ENCODE measurements around the gene HMGN1.
"Not testable (repeated sequence)": the region's sequence is repeated elsewhere in the genome, so short reads cannot be mapped to it uniquely, and the experiment has no call there.

Gene HMGN1

GRCh38 chr21:39381009-39381408 lies 32.1 kb upstream of the HMGN1 start:
- DNase-seq (ENCODE audit: low spot score) = no peak
- in situ Hi-C loops (cut with MboI; ENCODE audit: low pct_unique_long_range_greater_than_20kb, low sequenced_read_pairs, unreplicated experiment) = loop anchor here (25.0 kb wide), 1 partner anchor 194 kb away; the partner anchor contains the start of gene PSMG1

GRCh38 chr21:39379986-39380891 lies 31.4 kb upstream of the HMGN1 start:
- in situ Hi-C loops (cut with MboI; ENCODE audit: low pct_unique_long_range_greater_than_20kb, low sequenced_read_pairs, unreplicated experiment) = loop anchor here (25.0 kb wide), 1 partner anchor 193 kb away; the partner anchor contains the start of gene PSMG1
- no peak for TF ChIP-seq CTCF (IDR thresholded peaks at IDR 0.05; ENCODE audit: extremely low read depth, insufficient read depth, missing control alignments)

More at GRCh38 chr21:39381009-39381408, 32.1 kb upstream of the HMGN1 start:
- TF ChIP-seq CTCF (IDR thresholded peaks at IDR 0.05; ENCODE audit: extremely low read depth, insufficient read depth, missing control alignments) = no peak

DNA sequence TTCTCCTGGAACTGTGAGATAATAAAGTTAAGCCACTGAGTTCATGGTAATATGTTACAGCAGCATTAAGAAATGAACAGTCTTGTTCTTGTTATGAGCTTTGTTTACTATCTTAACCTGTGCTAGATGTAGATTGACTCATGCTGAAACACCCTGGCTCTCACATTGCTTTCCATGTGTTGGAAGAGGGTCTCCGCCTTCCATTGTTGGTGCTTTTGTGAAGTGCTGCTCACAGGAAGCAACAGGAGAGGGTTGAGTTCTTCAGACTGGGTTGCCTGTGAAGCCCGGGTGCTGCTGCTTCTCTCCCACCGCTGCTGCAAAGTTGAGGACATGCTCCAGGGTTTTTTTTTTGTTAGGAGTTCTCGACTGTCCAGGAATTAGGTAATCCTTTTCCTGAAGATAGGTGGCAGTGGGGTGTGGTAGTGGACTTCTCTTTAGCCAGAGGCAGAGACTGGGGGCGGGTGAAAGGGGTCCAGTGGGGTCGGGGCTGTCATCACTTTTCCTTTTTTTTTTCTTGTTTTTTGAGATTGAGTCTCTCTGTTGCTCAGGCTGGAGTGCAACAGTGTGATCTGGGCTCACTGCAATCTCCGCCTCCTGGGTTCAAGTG lies 28.7 kb upstream of the HMGN1 start:
- no peak for DNase-seq (ENCODE audit: low spot score)
- TF ChIP-seq CTCF (IDR thresholded peaks at IDR 0.05; ENCODE audit: extremely low read depth, insufficient read depth, missing control alignments) = no peak
- in situ Hi-C loops (cut with MboI; ENCODE audit: low pct_unique_long_range_greater_than_20kb, low sequenced_read_pairs, unreplicated experiment) = loop anchor here (25.0 kb wide), 1 partner anchor 190 kb away; the partner anchor contains the start of gene PSMG1

More at GRCh38 chr21:39379986-39380891, 31.4 kb upstream of the HMGN1 start:
- peak; percentile 92 for DNase-seq (ENCODE audit: low spot score)

DNA sequence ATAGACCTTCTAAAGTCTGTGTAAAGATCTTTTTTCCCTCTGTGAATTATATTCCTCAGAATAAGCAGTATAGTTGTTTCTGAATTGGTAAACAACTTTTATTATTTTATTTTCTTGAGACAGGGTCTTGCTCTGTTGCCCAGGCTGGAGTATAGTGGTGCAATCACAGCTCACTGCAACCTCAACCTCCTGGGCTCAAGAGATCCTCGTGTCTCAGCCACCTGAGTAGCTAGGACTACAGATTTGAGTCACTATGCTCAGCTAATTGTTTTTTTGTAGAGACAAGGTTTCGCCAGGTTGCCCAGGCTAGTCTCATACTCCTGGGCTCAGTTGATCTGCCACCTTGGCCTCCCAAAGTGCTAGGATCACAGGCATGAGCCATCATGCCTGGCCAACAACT lies 26.6 kb upstream of the HMGN1 start:
- no peak for TF ChIP-seq CTCF (IDR thresholded peaks at IDR 0.05; ENCODE audit: extremely low read depth, insufficient read depth, missing control alignments)
- in situ Hi-C loops (cut with MboI; ENCODE audit: low pct_unique_long_range_greater_than_20kb, low sequenced_read_pairs, unreplicated experiment) = loop anchor here (25.0 kb wide), 1 partner anchor 188 kb away; the partner anchor contains the start of gene PSMG1
- no peak for DNase-seq (ENCODE audit: low spot score)

- TF ChIP-seq CTCF (IDR thresholded peaks at IDR 0.05; ENCODE audit: extremely low read depth, insufficient read depth, missing control alignments) = no peak
- in situ Hi-C loops (cut with MboI; ENCODE audit: low pct_unique_long_range_greater_than_20kb, low sequenced_read_pairs, unreplicated experiment) = no loop called here
- DNase-seq (ENCODE audit: low spot score) = no peak
Measured at GRCh38 chr21:39374046-39374445, 25.2 kb upstream of the HMGN1 start.

GRCh38 chr21:39373634-39374033 lies 24.7 kb upstream of the HMGN1 start:
- in situ Hi-C loops (cut with MboI; ENCODE audit: low pct_unique_long_range_greater_than_20kb, low sequenced_read_pairs, unreplicated experiment) = no loop called here
- TF ChIP-seq CTCF (IDR thresholded peaks at IDR 0.05; ENCODE audit: extremely low read depth, insufficient read depth, missing control alignments) = peak; percentile 24
- DNase-seq (ENCODE audit: low spot score) = no peak

- DNase-seq (ENCODE audit: low spot score) = not testable (repeated sequence)
Measured at GRCh38 chr21:39369896-39370288, 21.0 kb upstream of the HMGN1 start.

More at GRCh38 chr21:39369896-39370288, 21.0 kb upstream of the HMGN1 start:
- in situ Hi-C loops (cut with MboI; ENCODE audit: low pct_unique_long_range_greater_than_20kb, low sequenced_read_pairs, unreplicated experiment) = not testable (repeated sequence)

Data from GM13977 (cell line).